Right lung (tissue), 5 donors: ENCODE data around the gene ARCN1. TPM values are rescaled to one million over a fixed set of nuclear protein-coding genes. Genes with fewer than 3 reads are reported as not detected.

Experiments used
- polyA plus RNA-seq, 5 donors: library from polyadenylated mRNA; unstranded; fragments of 120-200 nt; gene quantifications; one replicate each; pipeline versions ENCODE4 v1.2.1 to v1.2.3, GENCODE V29; 2013; ENCODE audit warnings: inconsistent platforms in 1 of 5, low replicate concordance in 1 of 5; ENCODE audit not compliant: insufficient read length in 5 of 5, insufficient read depth in 1 of 5

Gene ARCN1
- polyA plus RNA-seq, 5 donors: 153 to 171 (median 167) TPM

Other genes starting within 250 kb of the ARCN1 start
- gene CD3D, start 229.7 kb upstream of the ARCN1 start, polyA plus RNA-seq: 1 to 10 TPM in 3 of 5 donors, under 1 TPM in 1, not detected in 1; 0.67 to 1.6 (median 1.2) TPM
- gene CD3G, start 228.1 kb upstream of the ARCN1 start, polyA plus RNA-seq: 1 to 10 TPM in 1 of 5 donors, under 1 TPM in 4; 0.42 to 1.0 (median 0.58) TPM
- gene UBE4A, start 212.8 kb upstream of the ARCN1 start, polyA plus RNA-seq: 10 to 100 TPM; 29.6 to 47.8 (median 44.1) TPM
- gene ATP5MG, start 170.8 kb upstream of the ARCN1 start, polyA plus RNA-seq: 100 to 1,000 TPM; 349 to 500 (median 384) TPM
- gene KMT2A, start 135.9 kb upstream of the ARCN1 start, polyA plus RNA-seq: 10 to 100 TPM; 34.7 to 53.3 (median 49.3) TPM
- 1 to 10 TPM in 3 of 5 donors, under 1 TPM in 2; 0.55 to 1.2 (median 1.1) TPM for gene TTC36, start 44.9 kb upstream of the ARCN1 start, polyA plus RNA-seq
- 10 to 100 TPM; 19.2 to 26.2 (median 25.4) TPM for gene TMEM25, start 41.2 kb upstream of the ARCN1 start, polyA plus RNA-seq
- gene IFT46, start 6.5 kb upstream of the ARCN1 start, polyA plus RNA-seq: 10 to 100 TPM; 37.3 to 48.8 (median 44.0) TPM
- 100 to 1,000 TPM in 2 of 5 donors, 10 to 100 TPM in 3; 72.4 to 102 (median 87.0) TPM for gene PHLDB1, start 35.2 kb downstream of the ARCN1 start, polyA plus RNA-seq
- gene TREH, start 107.2 kb downstream of the ARCN1 start, polyA plus RNA-seq: under 1 TPM; 0.08 to 0.35 (median 0.16) TPM
- gene DDX6, start 218.8 kb downstream of the ARCN1 start, polyA plus RNA-seq: 100 to 1,000 TPM in 4 of 5 donors, 10 to 100 TPM in 1; 96.5 to 140 (median 127) TPM